Stimulated activated CD4-positive, alpha-beta T cell treated with anti-CD3 and anti-CD28 coated beads, TNF-alpha, amount 100 ng/mL, for 48 hours (primary cell): Measurements from ENCODE around the gene TPRX2.
A peak's percentile ranks its signal among the peaks of the same experiment; 100 is the strongest.
"Not testable (repeated sequence)": the region's sequence is repeated elsewhere in the genome, so short reads cannot be mapped to it uniquely, and the experiment has no call there.

Experiments
- DNase-seq, 3 donors: peaks; one replicate each; pipeline ENCODE4 v3.0.0-alpha.2; 2020; ENCODE audit warnings: low read depth in 3 of 3

Gene TPRX2

DNA sequence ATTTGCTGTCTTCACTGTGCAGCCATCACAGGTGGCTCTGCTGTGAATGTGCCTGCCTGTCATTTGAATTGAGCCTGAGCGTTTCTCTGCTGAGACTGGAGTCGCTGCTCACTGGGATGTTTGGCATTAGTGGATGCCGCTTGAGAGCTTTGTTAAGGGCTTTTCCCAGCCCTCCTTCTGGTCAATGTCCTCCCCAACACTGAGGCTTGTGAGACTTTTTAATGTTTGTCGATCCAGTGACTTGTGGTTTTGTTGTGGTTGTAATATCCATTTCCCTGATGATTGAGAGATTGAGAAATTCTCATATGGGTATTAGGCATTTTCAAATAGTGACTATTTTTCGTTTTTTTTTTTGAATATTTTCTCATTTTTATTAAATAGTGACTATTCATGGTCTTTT, 2.6 kb downstream of the TPRX2 start:
- no peak for DNase-seq

DNA sequence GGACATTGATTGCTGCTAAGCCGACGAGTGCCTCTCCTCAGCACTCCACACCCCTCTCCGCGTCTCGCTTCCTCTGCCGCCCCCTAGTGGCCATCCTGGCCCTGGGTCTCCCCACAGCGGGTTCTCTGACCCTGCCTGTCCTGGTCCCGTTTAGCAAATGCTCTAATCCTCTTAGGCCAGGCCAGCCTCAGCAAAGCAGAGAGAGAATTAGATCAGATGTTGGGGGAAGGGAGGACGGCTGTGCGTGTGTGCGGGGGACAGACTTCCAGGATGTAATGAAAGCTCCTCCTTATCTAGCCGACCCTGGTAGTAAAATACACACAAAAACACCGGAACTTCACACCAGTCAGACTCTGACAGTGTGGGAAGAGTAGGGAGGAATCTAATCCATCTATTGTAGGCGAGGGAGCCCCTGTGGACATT, 4.5 kb downstream of the TPRX2 start:
- DNase-seq = peak; percentile 72 to 87 (median 80)

DNA sequence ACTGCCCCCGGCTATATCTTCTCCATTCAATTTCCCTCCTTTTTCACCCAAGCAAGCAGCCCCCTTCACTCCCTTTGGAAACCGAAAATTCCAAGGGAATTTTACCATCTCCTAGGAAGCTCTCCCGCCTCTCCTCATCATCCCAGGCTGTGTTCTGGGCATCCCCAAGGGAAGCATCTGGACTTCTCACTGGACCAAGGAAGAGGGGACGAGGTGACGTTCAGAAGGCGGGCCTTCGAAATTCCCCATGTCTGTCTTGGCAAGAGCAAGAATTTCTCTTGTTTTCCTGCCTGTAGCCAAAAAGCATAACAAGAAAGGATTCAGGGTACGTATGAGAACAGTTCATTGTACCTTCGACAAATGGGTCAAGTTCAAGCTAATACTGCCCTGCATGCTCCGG, 6.1 kb downstream of the TPRX2 start:
- DNase-seq = no peak

DNA sequence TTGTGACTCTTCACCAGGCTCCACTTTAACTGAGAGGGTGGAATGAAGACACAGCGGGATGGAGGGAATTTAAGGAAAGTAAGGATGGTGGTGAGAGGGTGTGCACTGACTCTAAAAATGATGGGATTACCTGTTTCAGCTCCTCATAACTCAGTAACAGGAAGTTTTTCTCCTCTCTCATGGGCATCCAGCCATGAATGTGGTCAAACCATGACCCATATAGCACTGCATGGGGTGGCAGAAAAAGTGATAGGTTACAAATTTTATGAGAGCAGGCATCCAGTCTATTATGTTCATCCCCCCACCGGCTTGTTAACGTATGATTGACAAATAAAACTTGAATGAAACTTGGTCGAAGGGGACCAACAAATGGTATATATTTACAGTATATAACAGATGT, 19.9 kb downstream of the TPRX2 start:
- DNase-seq = no peak

- DNase-seq = not testable (repeated sequence)
Observed at GRCh38 chr19:47879385-47879784, 20.4 kb downstream of the TPRX2 start.

- no peak for DNase-seq
Observed at GRCh38 chr19:47881757-47882156, 22.7 kb downstream of the TPRX2 start.

DNA sequence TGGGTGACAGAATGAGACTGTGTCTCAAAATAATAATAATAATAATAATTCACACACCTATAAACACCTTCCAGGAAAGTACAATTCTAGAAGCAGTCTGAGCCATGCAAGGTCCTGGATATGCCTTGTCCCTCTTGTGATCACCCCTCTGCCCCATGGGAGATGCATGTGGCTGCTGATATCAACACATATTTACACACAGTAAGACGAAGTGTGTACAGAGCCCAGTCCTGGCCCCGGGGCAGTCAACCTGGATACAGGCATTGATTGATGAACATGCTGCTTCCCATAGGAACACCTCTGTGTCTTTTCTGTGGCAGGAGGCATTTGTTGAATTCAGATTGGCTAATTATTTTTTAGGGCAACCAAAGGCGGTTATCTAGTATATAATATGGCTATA, 23.9 kb downstream of the TPRX2 start:
- DNase-seq = no peak

DNA sequence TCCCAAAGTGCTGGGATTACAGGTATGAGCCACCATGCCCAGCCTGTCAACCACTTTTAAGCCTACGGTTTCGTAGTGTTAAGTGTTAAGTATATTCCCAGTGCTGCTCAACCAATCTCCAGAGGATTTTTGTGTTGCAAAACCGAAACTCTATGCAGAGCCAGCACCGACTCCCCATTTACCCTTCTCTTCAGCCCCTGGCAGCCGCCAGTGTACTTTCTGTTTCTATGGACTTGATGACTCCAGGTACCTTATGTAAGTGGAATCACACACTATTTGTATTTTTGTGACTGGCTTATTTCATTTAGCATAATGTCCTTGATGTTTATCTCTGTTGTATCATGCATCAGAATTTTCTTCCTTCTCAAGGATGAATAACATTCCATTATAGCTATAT, 26.0 kb downstream of the TPRX2 start:
- no peak for DNase-seq

DNA sequence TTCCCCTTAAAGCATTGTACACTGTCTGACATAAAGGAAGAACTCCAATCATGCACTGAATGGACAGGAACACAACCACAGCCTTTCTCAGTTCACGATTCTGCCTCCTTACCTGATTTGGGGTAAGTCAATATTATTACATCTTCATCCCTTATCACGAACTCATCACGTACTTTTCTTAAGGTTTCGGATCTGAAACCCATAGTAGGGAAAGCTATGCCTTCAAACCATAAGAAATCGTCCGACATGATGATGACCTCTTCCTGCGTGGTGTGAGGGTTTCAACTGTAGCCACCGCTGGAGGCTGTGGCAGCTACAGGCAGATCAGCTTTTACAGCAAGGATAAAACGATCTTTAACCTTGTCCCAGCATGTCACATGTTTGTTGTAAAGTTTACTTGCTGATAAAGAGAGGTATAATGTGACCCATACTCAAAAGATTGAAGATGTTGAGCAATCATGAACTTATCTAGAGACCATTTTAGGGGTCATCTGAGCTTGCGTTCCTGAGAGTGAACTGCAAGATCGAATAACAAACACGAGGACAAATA, 27.1 kb downstream of the TPRX2 start, which contains the start of gene SULT2A1:
TSS of gene SULT2A1 (minus strand) at position 306 of the 550 bp plus-strand sequence. CDS start at position 248, 58 bp downstream.
- no peak for DNase-seq

GRCh38 chr19:47890865-47891621, 32.0 kb downstream of the TPRX2 start:
- DNase-seq = no peak

DNA sequence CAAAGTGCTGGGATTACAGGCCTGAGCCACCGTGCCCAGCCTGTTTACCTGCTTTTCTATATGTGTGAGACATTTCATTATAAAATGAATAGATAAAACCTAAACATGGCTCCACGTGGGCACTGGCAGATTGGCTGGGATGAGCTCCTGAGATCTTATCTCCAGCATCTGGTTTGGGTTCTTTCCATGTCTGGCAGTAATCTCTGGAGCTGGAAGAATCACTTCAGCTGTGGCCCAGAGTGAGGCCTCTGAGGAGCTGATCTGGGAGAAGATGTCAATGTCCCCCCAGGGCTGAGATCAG, 32.5 kb downstream of the TPRX2 start:
- no peak for DNase-seq

- DNase-seq = no peak
Observed at GRCh38 chr19:47891923-47892666, 33.1 kb downstream of the TPRX2 start.

DNA sequence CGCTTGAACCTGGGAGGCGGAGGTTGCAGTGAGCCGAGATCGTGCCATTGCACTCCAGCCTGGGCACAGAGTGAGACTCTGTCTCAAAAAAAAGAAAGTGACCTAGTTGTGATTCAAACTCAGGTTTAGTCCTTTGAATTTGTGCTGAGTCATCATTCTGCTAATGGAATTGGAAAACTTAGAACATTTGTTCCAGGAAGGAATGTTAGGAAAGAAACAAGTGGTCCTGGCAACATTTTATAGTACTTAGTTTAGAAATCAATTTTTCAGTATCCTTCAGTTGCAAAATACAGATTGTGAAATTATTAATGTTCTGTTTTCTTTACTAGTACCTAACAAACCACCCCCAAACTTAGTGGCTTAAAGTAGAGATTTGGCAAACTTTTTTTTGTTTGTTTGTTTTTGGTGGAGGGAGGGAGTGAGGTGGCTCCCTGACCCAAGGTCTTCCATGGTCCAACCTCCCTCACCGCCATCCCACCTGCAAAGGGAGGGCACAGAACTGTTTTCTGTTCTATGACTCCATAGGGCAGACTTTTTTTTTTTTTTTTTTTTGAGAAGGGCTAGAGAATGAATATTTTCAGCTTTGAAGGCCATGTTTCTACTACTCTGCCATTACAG, 36.2 kb downstream of the TPRX2 start:
- no peak for DNase-seq

- no peak for DNase-seq
Observed at GRCh38 chr19:47896019-47896418, 37.0 kb downstream of the TPRX2 start.

GRCh38 chr19:47896773-47897172, 37.7 kb downstream of the TPRX2 start:
- DNase-seq = no peak

DNA sequence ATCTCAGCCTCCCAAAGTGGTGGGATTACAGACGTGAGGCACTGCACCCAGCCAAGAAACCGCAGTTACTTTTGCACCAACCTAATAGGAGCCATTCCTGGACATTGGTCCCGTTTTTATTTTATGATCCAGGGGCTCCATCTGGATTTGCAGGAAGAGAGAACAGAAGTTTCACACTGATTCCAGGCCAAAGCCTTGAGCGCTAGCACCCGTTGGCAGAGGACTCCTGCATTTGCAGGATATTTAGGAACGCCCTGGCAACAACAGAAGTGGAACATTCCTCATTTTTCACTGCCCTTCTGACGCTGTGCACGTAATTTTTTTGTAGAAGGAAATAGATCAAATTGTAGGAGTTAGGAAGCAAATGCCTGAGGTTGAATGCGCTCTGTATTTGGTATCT, 38.8 kb downstream of the TPRX2 start:
- DNase-seq = no peak

DNA sequence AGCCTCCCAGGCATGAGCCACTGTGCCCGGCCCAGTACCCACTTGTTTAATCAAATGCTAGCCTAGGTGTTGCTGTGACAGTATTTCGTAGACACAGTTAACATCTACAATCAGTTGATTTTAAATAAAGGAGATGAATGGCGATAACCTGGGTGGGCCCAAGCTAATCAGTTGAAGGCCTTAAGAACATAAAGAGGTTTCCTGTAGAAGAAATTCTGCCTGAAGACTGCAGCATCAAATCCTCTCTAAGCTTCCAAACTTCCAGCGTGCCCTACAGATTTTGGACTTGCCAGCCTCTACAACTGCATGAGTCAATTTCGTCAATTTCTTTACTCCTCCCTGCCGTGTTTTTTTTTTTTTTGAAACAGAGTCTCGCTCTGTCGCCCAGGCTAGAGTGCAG, 40.3 kb downstream of the TPRX2 start:
- DNase-seq = no peak

GRCh38 chr19:47901370-47901769, 42.3 kb downstream of the TPRX2 start:
- DNase-seq = no peak

GRCh38 chr19:47909350-47909749, 50.3 kb downstream of the TPRX2 start:
- peak in 2 of 3 donors; percentile 55 to 65 for DNase-seq

- DNase-seq = not testable (repeated sequence)
Observed at GRCh38 chr19:47910191-47910590, 51.2 kb downstream of the TPRX2 start.
